Cortex of kidney (tissue), 1 donor: ENCODE measurements around the gene COCH.
"Not testable (repeated sequence)": the region's sequence is repeated elsewhere in the genome, so short reads cannot be mapped to it uniquely, and the experiment has no call there.

ENCODE experiments used
- DNase-seq: peaks from one replicate; lab custom pipeline; 2025; lab: John Stamatoyannopoulos, UW

COCH gene

DNA sequence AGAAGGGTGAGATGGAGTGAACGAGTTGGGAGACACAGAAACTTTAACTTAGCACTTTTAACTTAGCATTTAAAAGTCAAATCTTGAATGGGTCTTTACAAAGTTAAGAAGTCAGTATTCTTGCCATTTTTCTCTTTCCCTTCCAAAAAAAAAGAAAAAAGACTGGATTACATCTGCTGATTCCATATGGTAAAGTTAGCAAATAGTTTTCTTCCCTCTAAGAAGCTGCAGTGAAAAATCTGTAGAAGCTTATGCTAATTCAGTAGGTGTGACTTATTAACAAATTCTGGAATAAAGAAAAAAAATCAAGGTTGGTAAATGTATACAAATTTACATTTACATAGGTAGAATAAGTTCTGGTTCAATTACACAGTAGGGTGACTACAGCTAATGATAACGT is 50.9 kb downstream of the COCH start:
- no peak for DNase-seq

DNA sequence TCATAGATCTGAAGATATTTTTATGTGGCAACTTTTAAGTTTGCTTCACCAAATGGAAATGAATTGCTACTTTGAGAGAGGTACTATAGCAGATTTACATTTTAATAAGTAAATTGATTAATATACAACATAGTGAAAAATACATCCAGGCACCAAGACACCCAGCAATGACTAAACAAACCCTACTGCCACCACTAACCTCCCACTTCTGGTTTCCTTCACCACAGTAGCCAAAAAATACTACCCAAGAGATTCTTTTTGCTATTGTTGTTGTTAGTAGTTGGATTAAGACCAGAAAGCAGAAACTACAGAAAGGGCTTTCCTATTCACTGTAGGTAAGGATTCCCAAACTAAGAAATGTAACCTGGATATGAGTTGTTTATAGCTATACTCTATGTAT is 54.1 kb downstream of the COCH start:
- no peak for DNase-seq

DNA sequence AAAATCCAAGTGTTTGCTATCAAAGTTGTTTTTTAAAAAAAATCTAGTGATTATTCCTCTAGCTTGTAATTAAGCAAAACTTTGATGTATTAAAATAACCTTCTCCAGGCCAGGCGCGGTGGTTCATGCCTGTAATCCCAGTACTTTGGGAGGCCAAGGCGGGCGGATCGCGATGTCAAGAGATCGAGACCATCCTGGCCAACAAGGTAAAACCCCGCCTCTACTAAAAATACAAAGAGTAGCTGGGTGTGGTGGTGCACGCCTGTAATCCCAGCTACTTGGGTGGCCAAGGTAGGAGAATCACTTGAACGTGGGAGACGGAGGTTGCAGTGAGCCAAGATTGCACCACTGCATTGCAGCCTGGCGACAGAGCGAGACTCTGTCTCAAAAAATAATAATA is 59.6 kb downstream of the COCH start:
- DNase-seq: not testable (repeated sequence)

DNA sequence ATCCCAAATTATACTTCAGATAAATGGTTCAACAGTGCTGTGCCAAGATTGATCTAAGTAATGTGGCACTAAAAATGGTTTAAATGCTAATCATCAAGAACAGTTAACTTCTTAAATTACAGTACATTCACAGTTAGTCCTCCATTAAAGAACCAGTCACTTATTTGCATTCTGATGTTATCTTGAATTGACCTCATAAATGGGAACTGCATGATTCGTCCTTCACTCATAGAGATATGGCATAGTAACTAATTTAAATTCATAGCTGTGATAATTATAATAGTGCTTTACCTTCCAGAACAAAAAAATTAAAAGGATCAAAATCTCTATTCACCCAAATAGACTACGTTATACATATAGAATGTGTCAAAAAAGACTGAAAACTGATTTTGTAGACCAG is 61.1 kb downstream of the COCH start:
- no peak for DNase-seq

DNA sequence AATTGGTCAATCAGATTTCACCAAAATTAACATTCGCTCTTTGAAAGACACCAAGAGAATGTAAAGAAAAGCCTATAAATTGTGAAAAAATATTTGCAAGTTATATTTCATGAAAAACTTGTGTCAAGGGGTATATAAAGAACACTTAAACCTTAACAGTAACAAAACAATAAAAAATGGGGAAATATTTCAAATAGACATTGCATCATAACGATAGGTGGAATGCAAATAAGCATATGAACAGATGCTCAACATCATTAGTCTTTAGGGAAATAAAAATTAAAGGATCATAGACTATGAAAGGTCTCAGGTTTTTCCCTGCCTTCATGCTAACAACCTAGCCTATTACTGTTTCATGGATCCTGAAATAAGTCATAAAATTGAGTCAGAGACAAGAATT is 64.3 kb downstream of the COCH start:
- DNase-seq: no peak
